ENCODE data around the gene BAIAP2.
A peak's percentile ranks its signal among the peaks of the same experiment; 100 is the strongest.

Gene BAIAP2

DNA sequence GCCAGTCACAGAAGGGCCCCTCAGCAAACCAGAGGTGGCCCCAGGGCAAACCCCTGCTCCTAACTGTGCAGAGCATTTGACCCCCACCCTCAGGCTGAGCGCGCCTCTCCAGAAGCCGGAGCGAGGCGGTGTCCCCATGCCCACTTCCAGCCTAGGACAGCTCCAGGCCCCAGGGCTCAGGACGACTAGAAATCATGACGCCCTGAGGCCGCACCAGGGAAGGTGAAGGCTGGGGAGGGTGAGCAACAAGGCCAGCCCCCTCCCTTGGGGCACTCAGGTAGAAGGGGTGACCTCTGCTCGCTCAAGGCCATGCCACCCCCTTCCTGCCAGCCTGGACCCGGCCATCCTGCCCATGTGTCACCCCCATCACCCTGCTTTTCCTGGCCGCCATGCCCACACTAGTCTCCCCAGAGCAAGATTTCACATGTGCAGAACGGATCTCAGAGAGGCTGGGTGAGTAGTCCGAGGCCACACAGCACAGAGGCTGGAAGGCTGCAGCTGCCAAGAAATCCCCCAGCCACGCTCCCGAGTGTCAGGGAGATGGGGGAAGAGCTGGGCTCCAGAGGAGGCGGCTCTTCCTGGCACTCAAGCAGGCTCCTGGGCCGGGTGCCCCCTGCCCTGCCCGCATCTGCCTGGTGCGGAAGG is 128.2 kb downstream of the BAIAP2 start:
- no peak for TF ChIP-seq YY1 (IDR thresholded peaks at IDR 0.05; ENCODE audit: insufficient read depth, insufficient read length)
- no peak for TF ChIP-seq ZNF274 (IDR thresholded peaks at IDR 0.05; ENCODE audit: low read depth, low read length)
- no peak for TF ChIP-seq SUZ12 (IDR thresholded peaks at IDR 0.05; ENCODE audit: extremely low read depth, insufficient read depth, insufficient read length)
- peaks cover 32% of the 10 kb centered on the region for H3K27me3 ChIP-seq (ENCODE audit: insufficient read depth, insufficient read length)
- no peaks in the 10 kb centered on the region for H3K9me3 ChIP-seq (ENCODE audit: insufficient read depth, low read length)
- no peaks in the 10 kb centered on the region for H3K36me3 ChIP-seq (ENCODE audit: insufficient read depth, insufficient read length, low read length)
- H3K4me3 ChIP-seq (ENCODE audit: insufficient read length, low read depth) = no peak overlapping the region
- peaks cover 9% of the 10 kb centered on the region for H3K4me1 ChIP-seq (ENCODE audit: insufficient read depth, insufficient read length)
- H3K9ac ChIP-seq (ENCODE audit: insufficient read length, low read depth) = no peak overlapping the region
- no peak for DNase-seq (ENCODE audit: low read depth, low spot score)

DNA sequence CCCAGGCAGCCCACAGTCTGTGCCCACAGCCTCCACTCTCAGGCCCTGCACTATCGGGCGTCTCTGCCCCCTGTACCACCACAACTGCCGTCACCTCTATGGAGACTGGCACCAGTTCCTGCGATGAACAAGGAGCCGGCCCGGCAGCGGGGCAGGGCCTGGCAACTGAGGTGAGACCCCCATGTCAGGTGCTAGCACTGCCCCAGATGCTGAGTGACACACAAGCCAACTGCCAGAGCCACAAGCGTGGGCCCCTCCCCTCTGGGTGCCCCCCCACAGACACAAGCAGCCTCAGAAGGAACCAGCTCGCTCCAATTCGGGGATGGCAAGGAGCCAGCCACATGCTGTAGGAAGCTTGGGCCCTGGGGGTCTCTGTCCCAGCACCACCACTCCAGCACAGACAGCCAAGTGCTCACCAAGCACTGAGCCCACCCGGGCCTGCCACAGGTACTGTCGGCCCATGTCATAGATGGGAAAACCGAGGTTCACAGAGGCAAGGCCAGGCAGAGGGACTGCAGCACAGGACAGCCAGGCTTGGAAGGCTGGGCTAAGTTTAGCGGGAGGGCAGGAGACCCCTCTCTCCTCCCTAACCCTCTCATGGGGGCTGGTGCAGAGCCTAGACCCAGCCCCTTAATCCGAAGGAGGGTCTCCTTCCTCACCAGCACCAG is 128.9 kb downstream of the BAIAP2 start:
- Histone ChIP-seq H3K4me3 (ENCODE audit: insufficient read length, low read depth) (no peak overlapping the region), H3K4me1 (ENCODE audit: insufficient read depth, insufficient read length) (peaks cover 10% of the 10 kb centered on the region), H3K27me3 (ENCODE audit: insufficient read depth, insufficient read length) (peaks cover 34% of the 10 kb centered on the region), H3K9ac (ENCODE audit: insufficient read length, low read depth) (no peak overlapping the region), H3K36me3 (ENCODE audit: insufficient read depth, insufficient read length, low read length) (no peaks in the 10 kb centered on the region), H3K9me3 (ENCODE audit: insufficient read depth, low read length) (no peaks in the 10 kb centered on the region)
- no peak for TF ChIP-seq ZNF274 (IDR thresholded peaks at IDR 0.05; ENCODE audit: low read depth, low read length)
- no peak for DNase-seq (ENCODE audit: low read depth, low spot score)

DNA sequence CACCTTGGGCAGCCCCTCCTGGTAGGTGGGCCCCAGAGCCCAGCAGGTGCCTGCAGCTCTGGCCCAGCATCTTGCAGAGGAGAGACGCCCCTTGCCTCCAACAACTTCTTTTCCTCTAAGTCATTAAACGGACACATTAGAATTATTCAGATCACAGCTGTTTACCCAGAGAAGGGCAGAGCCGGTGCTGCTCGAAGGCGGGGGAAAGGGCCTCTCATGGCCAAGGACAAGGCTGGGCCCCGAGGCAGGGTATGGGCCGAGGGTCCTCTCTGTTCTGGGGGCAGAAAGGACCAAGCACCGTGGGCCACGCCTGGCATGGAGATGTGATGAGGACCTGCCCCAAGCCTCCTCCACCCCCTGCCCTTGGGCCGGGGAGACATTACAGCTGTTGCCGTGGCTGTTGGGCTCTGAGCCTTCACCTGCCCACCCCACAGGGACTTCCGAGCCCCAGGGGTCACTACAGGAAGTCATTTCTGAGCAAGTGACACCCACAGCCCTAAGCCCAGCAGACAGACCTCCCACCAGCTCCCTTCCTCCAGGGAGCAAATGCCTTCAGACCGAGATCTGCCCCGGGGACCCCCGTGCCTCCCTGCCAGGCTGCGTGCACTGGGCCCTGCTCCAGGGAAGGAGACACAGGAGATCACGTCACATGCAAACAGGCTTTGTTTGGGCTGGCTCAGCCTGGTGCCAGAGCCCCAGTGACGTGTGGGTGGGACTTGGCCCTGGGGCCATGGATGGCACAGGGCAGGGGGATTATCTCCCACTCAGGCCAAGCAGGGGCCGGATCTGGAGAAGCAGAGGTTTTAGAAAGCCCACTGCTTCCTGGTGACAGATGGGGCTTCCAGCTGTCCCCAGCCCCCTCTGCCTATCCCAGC is 129.7 kb downstream of the BAIAP2 start:
- Histone ChIP-seq H3K36me3 (ENCODE audit: insufficient read depth, insufficient read length, low read length) (no peaks in the 10 kb centered on the region), H3K4me1 (ENCODE audit: insufficient read depth, insufficient read length) (peaks cover 10% of the 10 kb centered on the region), H3K4me3 (ENCODE audit: insufficient read length, low read depth) (no peak overlapping the region), H3K27me3 (ENCODE audit: insufficient read depth, insufficient read length) (peaks cover 34% of the 10 kb centered on the region), H3K9me3 (ENCODE audit: insufficient read depth, low read length) (no peaks in the 10 kb centered on the region), H3K9ac (ENCODE audit: insufficient read length, low read depth) (peak overlapping the region; percentile 63)
- TF ChIP-seq ZNF274 (IDR thresholded peaks at IDR 0.05; ENCODE audit: low read depth, low read length) (no peak), SUZ12 (IDR thresholded peaks at IDR 0.05; ENCODE audit: extremely low read depth, insufficient read depth, insufficient read length) (no peak), YY1 (IDR thresholded peaks at IDR 0.05; ENCODE audit: insufficient read depth, insufficient read length) (no peak)
- no peak for DNase-seq (ENCODE audit: low read depth, low spot score)

DNA sequence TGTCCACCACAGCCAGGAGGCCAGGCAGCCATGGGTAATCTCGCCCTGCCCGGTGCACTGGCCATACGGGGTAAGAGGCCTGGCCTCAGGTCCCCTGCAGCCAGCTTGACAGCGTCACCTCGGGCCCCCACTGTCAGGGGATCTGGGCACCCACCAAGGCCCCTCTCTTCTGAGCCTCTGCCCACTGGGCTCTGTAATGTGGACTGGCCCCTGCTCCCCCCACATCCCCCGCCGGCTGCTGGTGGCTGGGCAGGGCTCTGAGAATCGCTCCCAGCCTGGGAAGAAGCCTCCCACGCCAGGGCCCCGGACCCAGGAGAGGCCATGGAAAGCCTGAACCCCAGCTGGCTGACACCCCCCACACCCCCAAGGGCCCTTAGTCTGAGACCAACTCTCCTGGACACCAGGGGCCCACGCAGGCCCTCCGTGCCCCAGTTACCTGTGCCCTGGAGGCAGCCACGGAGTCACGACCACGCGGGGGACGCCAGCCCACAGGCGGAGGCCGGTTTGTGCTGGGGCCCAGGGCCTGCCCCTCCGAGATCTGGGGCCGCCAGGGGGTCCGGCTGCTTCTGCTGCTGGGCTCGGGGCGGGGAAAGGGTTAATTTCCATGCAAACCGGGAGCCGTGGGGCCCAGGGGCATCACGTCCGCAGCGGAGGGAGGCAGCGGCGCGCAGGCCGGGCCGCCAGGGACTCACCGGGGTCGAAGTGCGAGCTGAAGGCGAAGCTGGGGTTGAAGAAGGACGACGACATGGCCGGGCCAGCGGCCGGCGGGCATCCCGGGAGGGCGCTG is 130.5 kb downstream of the BAIAP2 start, which contains the start of gene PVALEF:
Gene PVALEF, plus strand, starts transcription at position 262 of the 787 bp plus-strand sequence. CDS start 15,720 bp downstream, outside the sequence.
- DNase-seq (ENCODE audit: low read depth, low spot score) = no peak
- Histone ChIP-seq H3K27me3 (ENCODE audit: insufficient read depth, insufficient read length) (peaks cover 34% of the 10 kb centered on the region), H3K4me3 (ENCODE audit: insufficient read length, low read depth) (peak within 1 kb of the TSS; percentile 46), H3K36me3 (ENCODE audit: insufficient read depth, insufficient read length, low read length) (no peaks in the 10 kb centered on the region), H3K9ac (ENCODE audit: insufficient read length, low read depth) (peak within 1 kb of the TSS; percentile 63), H3K9me3 (ENCODE audit: insufficient read depth, low read length) (no peaks in the 10 kb centered on the region), H3K4me1 (ENCODE audit: insufficient read depth, insufficient read length) (peaks cover 10% of the 10 kb centered on the region)
- TF ChIP-seq YY1 (IDR thresholded peaks at IDR 0.05; ENCODE audit: insufficient read depth, insufficient read length) (no peak), SUZ12 (IDR thresholded peaks at IDR 0.05; ENCODE audit: extremely low read depth, insufficient read depth, insufficient read length) (no peak), ZNF274 (IDR thresholded peaks at IDR 0.05; ENCODE audit: low read depth, low read length) (no peak)

DNA sequence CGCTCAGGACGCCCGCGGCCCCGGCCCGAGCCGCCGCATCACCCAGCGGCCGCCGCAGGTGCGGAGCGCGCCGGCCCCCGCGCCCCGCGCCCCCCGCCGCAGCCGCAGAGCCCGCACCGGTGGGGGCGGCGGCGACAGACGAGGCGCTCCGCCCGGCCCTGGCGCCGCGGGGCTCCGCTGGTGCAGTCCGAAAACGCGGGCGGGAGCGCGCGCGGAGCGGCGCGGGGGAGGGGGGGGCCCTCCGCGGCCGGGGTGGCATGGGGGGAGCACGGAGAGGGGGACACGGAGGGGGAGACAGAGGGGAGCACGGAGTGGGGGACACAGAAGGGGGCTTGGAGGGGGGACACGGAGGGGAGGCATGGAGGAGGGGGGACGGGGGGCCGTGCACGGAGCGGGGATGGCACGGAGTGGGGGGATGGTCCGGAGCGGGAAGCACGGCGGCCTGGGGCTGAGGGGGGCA is 131.1 kb downstream of the BAIAP2 start, which contains the start of gene AATK:
Gene AATK, minus strand, starts transcription at position 189 of the 460 bp plus-strand sequence. CDS start 229 bp downstream, outside the sequence.
- Histone ChIP-seq H3K36me3 (ENCODE audit: insufficient read depth, insufficient read length, low read length) (no peaks in the 10 kb centered on the region), H3K4me3 (ENCODE audit: insufficient read length, low read depth) (peak within 1 kb of the TSS; percentile 46), H3K4me1 (ENCODE audit: insufficient read depth, insufficient read length) (peaks cover 10% of the 10 kb centered on the region), H3K9ac (ENCODE audit: insufficient read length, low read depth) (peak within 1 kb of the TSS; percentile 63), H3K9me3 (ENCODE audit: insufficient read depth, low read length) (no peaks in the 10 kb centered on the region), H3K27me3 (ENCODE audit: insufficient read depth, insufficient read length) (peaks cover 34% of the 10 kb centered on the region)
- no peak for DNase-seq (ENCODE audit: low read depth, low spot score)
- TF ChIP-seq ZNF274 (IDR thresholded peaks at IDR 0.05; ENCODE audit: low read depth, low read length) = no peak
- no peak for TF ChIP-seq YY1 (IDR thresholded peaks at IDR 0.05; ENCODE audit: insufficient read depth, insufficient read length)
- TF ChIP-seq SUZ12 (IDR thresholded peaks at IDR 0.05; ENCODE audit: extremely low read depth, insufficient read depth, insufficient read length) = no peak
